Lung (tissue), 12 donors: ENCODE results near the gene EXOC3L4. TPM values are rescaled to one million over a fixed set of nuclear protein-coding genes. Genes with fewer than 3 reads are reported as not detected.

Experiments used
- ATAC-seq: fragments of 200-7000 bp; cut with Tn5 transposase; one replicate; pipeline ENCODE4 v1.9.1; 2020; ENCODE audit warnings: moderate number of reproducible peaks; ENCODE audit not compliant: insufficient read depth, low FRiP score
- DNase-seq, 3 donors: peaks; one replicate each; pipeline ENCODE4 v3.0.0-alpha.2; 2013 to 2017
- H3K27ac ChIP-seq, 2 donors: one replicate each; pipeline ENCODE4 v1.5.1; 2013; ENCODE audit warnings: mild to moderate bottlenecking in 2 of 2, moderate library complexity in 2 of 2, control low read depth in 1 of 2, inconsistent platforms in 1 of 2, low read depth in 1 of 2, low read length in 1 of 2
- H3K27me3 ChIP-seq, 3 donors: one replicate each; pipeline ENCODE4 v1.5.1; 2013; ENCODE audit warnings: low read length in 2 of 3; ENCODE audit not compliant: control insufficient read depth in 3 of 3, insufficient read depth in 3 of 3
- H3K36me3 ChIP-seq, 4 donors: one replicate each; pipeline ENCODE4 v1.5.1; 2013; ENCODE audit warnings: low read length in 4 of 4, mild to moderate bottlenecking in 1 of 4, moderate library complexity in 1 of 4; ENCODE audit not compliant: control insufficient read depth in 4 of 4, insufficient read depth in 4 of 4
- H3K4me1 ChIP-seq, 5 donors: one replicate each; pipeline ENCODE4 v1.5.1; 2013; ENCODE audit warnings: low read length in 5 of 5, mild to moderate bottlenecking in 2 of 5, moderate library complexity in 1 of 5; ENCODE audit not compliant: control insufficient read depth in 5 of 5, insufficient read depth in 5 of 5
- H3K4me3 ChIP-seq: one replicate; pipeline ENCODE4 v1.5.1; 2013; ENCODE audit warnings: mild to moderate bottlenecking, control low read depth, moderate library complexity
- H3K9ac ChIP-seq, 2 donors: one replicate each; pipeline ENCODE4 v1.5.1; 2013; ENCODE audit warnings: low read length in 2 of 2, control low read depth in 1 of 2; ENCODE audit not compliant: insufficient read depth in 1 of 2
- H3K9me3 ChIP-seq, 4 donors: one replicate each; pipeline ENCODE4 v1.5.1; 2013; ENCODE audit warnings: low read length in 3 of 4, mild to moderate bottlenecking in 1 of 4, moderate library complexity in 1 of 4; ENCODE audit not compliant: control insufficient read depth in 4 of 4, insufficient read depth in 3 of 4
- WGBS, 2 donors: extraction: QIAGEN DNeasy Blood & Tissue Kit; methylation state at CpG; one replicate each; pipeline ENCODE4 v1.1.7; 2013; 5-methylcytosine and 5-hydroxymethylcytosine counted together
- polyA plus RNA-seq, 2 donors: library from polyadenylated mRNA; stranded (reverse); fragments of 200-250 nt; gene quantifications; one replicate each; pipeline ENCODE4 v1.2.1, GENCODE V29; 2013
- total RNA-seq, 2 donors: library from RNA; depleted of rRNA in 1 of 2; stranded (reverse); fragments of >200 nt in 1 of 2; gene quantifications; one replicate each; pipeline ENCODE4 v1.2.1, GENCODE V29; 2014 to 2021
- TF ChIP-seq, protein P1 (sequence below): IDR thresholded peaks from 2 replicates; pipeline ENCODE4 v1.5.1; 2012; ENCODE audit warnings: mild to moderate bottlenecking; ENCODE audit errors: control extremely low read depth, extremely low read depth
- donor health status: control.
- donor health status: control.
- donor health status: Bipolar disorder and iron deficiency.
- donor health status: healthy.
- donor health status: DM: yes; HTN: yes; CAD: no.

EXOC3L4 gene
- total and polyA plus RNA-seq, 4 donors, result 3.0 to 4.6 (median 3.8) TPM

- peaks cover 0 to 19% (median 9%) of the 10 kb centered on the region in 5 donors for H3K4me1 ChIP-seq
- H3K4me3 ChIP-seq, result no peak overlapping the region
- TF ChIP-seq, protein P1, sequence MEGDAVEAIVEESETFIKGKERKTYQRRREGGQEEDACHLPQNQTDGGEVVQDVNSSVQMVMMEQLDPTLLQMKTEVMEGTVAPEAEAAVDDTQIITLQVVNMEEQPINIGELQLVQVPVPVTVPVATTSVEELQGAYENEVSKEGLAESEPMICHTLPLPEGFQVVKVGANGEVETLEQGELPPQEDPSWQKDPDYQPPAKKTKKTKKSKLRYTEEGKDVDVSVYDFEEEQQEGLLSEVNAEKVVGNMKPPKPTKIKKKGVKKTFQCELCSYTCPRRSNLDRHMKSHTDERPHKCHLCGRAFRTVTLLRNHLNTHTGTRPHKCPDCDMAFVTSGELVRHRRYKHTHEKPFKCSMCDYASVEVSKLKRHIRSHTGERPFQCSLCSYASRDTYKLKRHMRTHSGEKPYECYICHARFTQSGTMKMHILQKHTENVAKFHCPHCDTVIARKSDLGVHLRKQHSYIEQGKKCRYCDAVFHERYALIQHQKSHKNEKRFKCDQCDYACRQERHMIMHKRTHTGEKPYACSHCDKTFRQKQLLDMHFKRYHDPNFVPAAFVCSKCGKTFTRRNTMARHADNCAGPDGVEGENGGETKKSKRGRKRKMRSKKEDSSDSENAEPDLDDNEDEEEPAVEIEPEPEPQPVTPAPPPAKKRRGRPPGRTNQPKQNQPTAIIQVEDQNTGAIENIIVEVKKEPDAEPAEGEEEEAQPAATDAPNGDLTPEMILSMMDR, result no peak
- DNase-seq (peak in 1 of 3 donors; percentile 4), ATAC-seq (no peak)
- 92 to 96% methylated on average over 13 to 14 of the region's 14 CpGs for WGBS, 2 donors
- H3K9ac ChIP-seq, result no peak overlapping the region
- peaks cover 0 to 39% (median 11%) of the 10 kb centered on the region in 4 donors for H3K36me3 ChIP-seq
- no peaks in the 10 kb centered on the region for H3K9me3 ChIP-seq
- H3K27ac ChIP-seq, result no peak overlapping the region
- H3K27me3 ChIP-seq, result no peaks in the 10 kb centered on the region
Observed at GRCh38 chr14:103134919-103135318, 40.4 kb downstream of the EXOC3L4 start.

GRCh38 chr14:103135333-103136260 lies 41.1 kb downstream of the EXOC3L4 start:
- H3K27ac ChIP-seq, result no peak overlapping the region
- no peak overlapping the region for H3K9ac ChIP-seq
- peaks cover 0 to 34% (median 11%) of the 10 kb centered on the region in 4 donors for H3K36me3 ChIP-seq
- H3K4me1 ChIP-seq, result peaks cover 0 to 18% (median 9%) of the 10 kb centered on the region in 5 donors
- TF ChIP-seq, protein P1, result no peak
- 87 to 90% methylated on average over 26 of the region's 26 CpGs for WGBS, 2 donors
- H3K9me3 ChIP-seq, result no peaks in the 10 kb centered on the region
- H3K27me3 ChIP-seq, result no peaks in the 10 kb centered on the region
- peak in 1 of 3 donors; percentile 11 for DNase-seq
- ATAC-seq, result no peak
- H3K4me3 ChIP-seq, result no peak overlapping the region

DNA sequence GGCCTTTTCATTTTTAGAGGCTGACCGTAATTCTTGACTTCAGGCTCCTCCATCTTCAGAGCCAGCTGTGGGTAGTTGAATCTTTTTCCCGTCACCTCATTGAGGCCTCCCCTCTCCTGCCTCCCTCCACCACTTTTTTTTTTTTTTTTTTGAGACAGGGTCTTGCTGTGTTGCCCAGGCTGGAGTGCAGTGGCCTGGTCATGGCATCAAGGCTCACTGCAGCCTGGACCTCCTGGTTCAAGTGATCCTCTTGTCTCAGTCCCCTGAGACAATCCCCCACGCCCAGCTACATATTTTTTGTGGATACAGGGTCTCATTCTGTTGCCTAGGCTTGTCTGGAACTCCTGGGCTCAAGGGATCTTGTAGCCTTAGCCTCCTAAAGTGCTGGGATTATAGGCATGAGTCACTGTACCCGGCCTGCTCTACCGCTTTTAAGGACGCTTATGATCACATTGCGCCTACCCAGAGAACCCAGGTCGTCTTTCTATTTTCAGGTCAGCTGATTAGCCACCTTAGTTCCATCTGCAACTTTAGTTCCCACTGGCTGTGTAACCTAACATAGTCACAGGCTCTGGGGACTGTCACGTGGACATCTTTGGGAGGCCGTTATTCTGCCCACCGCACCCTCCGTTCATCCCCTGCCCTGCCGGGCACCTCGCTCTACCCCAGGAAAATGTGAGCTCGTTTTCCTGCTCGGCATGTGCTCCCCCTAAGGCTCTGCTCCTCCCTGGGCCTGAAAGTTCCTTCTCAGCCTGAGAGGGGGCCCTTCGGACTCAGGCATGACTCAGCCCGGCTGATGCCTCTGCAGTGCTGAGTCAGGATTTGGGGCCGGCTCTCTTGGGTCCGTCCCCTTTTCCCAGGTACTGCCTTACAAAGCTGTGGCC lies 42.1 kb downstream of the EXOC3L4 start:
- peak in 1 of 3 donors; percentile 10 for DNase-seq

More for the DNA sequence above, 42.1 kb downstream of the EXOC3L4 start:
- Histone ChIP-seq H3K9ac (no peak overlapping the region), H3K27me3 (no peaks in the 10 kb centered on the region), H3K4me3 (no peak overlapping the region), H3K36me3 (peaks cover 0 to 27% (median 11%) of the 10 kb centered on the region in 4 donors), H3K4me1 (peaks cover 0 to 9% (median 6%) of the 10 kb centered on the region in 5 donors), H3K27ac (no peak overlapping the region), H3K9me3 (no peaks in the 10 kb centered on the region)
- TF ChIP-seq, protein P1, result no peak
- peak; percentile 46 for ATAC-seq
- WGBS, 2 donors, result 62 to 74% methylated on average over 20 of the region's 20 CpGs
